CD4-positive, alpha-beta T cell treated with Interleukin-6 at 100 ng/mL for 8 hours (primary cell): ENCODE results near the gene RSPO3.
A peak's percentile ranks its signal among the peaks of the same experiment; 100 is the strongest.

ENCODE experiments used
- DNase-seq: peaks from one replicate; pipeline ENCODE4 v3.0.0-alpha.2; 2020; ENCODE audit warnings: mixed read lengths, low spot score

RSPO3 gene

GRCh38 chr6:127162836-127163235 is 44.4 kb downstream of the RSPO3 start:
- no peak for DNase-seq

- DNase-seq = no peak
Measured at GRCh38 chr6:127164036-127164435, 45.6 kb downstream of the RSPO3 start.

- no peak for DNase-seq
Measured at GRCh38 chr6:127164565-127164964, 46.1 kb downstream of the RSPO3 start.

- DNase-seq = no peak
Measured at GRCh38 chr6:127173156-127173940, 54.9 kb downstream of the RSPO3 start.

- DNase-seq = no peak
Measured at GRCh38 chr6:127176146-127176545, 57.7 kb downstream of the RSPO3 start.

DNA sequence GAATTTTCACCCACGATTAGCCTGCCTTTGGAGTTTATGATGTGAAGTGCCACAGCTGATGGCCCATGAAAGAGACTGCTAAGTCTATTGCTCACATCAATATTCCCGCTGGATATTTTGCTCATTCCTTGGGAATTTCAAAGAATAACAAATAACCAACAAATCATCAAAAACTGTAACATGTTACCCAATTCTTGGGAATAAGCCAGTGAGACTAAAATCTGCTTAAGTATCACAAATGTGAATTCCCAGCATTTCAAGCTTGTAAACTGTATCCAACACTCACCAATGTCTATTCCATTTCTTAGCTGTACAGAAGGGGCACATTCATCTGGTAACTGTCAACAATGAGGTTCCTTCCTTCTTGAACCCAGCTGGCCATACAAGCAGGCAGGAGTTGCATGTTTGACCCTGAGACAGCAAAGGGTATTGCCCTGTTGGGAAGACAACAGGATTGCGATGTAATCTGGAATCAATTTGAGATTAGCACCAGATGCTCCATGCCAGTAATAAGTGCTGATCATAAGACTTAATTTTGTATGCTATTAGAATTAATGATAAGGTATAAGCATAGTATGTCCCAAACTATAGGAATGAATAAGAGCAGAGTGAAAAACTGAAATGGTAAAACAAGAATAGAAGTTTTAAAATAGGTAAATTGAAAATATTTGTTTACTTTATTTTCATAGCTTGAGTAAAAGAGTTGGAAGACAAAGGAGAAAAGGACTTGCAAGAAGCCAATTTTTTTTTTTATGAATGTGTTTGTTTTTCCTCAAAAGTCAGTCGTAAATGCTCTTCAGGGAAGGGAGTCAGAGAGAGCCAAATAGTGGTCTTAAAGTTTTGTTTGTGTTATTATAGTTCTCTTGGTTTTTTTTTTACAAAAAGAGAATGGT is 58.8 kb downstream of the RSPO3 start:
- no peak for DNase-seq

- no peak for DNase-seq
Measured at GRCh38 chr6:127177923-127178231, 59.4 kb downstream of the RSPO3 start.

DNA sequence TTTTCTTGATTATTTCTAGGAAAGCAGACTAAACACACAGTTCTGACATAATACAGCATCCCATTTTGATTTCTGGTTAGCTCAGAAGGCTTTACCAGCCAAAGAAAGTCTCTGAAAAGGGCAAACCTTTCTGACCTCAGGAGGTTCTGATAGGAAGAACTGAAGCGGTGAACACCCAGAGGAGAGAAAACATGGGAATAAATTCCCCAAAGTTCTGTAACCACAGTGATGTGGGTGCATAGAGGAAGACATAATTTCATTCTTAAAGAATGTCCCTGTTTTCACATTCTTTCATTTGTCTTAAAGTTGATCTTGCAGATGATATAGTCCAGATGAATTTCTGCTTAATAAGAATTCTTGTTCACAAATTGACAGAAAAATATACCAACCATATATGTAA is 60.3 kb downstream of the RSPO3 start:
- DNase-seq = no peak

DNA sequence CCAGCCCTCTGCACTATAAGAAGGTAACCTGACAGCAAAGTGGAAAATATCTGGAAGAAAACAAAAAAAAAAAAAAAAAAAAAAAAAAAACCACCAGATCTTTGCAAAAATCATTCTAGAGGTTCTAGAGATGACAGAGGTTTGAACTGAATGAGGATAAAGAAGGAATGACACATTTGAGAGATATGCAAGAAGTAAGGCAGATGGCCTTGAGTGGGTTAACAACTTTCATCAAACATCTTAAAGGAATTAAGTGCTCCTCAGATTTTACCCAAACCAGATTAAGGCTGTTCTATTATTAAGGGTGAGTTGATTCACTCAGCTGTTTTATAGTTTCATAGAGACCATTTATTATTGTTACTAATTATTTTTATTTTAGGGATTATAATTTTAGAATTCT is 62.0 kb downstream of the RSPO3 start:
- DNase-seq = no peak

- no peak for DNase-seq
Measured at GRCh38 chr6:127182501-127182900, 64.0 kb downstream of the RSPO3 start.

DNA sequence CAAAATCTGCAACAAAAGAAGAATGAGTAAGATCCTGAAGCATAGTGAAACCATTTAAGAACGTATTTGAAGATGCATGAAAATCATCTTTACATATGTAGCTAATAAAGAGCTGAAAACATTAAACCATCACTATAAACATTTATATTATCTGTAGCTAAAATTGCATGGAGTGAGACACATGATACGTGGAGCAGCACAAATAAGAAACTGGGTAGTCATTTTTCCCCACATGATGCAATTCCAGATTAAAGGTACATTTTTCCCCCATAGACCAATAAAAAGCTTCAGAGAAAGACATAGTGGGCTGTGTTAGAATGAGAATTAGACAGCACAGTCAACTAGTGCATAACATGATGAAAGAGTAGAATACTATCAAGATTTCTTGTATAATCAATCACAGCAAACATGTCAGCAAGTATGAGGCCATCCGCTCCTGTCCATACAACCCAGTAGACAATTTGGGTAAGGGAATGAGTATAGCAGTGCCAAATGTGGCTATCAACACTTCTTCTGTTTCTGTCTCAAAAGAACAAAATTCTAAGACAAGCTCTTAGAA is 67.0 kb downstream of the RSPO3 start:
- DNase-seq = no peak

GRCh38 chr6:127186889-127187288 is 68.4 kb downstream of the RSPO3 start:
- DNase-seq = peak; percentile 7

DNA sequence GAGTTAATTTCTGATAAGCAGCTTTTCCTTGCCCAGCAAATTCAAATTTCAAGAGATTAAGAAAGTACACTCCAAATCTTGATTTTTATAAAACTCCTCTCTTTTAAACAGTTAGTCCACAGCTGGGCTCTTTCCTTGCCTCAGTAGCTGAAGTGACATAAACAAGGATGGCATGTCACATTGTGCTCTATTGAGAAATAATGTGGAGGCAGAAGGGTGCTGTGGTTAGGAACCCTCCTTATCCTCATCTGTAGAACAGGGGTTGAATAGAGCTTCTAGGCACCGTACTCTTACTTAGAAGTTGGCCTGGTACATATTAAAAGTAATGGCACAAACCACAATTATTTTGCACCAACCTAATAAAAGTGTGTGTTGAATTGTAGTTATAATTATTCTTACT is 70.3 kb downstream of the RSPO3 start:
- DNase-seq = no peak

DNA sequence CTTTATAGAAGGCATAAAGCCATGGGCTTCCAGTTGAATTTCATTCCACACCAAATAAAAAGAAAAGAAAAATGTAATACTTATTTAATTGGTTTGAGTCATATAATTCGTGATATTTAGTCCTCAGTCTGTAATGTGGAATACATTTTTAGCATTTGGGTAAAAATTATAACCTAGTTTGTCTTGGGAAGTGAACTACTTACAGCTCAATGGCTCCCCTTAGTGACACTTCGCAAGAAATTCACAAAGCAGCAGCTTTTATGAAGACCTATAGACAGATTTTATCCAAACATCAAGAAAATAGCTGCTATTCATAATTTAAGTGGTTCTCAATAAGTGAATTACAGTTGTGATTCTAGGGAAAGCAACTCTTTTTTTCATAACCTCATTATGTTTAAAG is 72.1 kb downstream of the RSPO3 start:
- DNase-seq = no peak

DNA sequence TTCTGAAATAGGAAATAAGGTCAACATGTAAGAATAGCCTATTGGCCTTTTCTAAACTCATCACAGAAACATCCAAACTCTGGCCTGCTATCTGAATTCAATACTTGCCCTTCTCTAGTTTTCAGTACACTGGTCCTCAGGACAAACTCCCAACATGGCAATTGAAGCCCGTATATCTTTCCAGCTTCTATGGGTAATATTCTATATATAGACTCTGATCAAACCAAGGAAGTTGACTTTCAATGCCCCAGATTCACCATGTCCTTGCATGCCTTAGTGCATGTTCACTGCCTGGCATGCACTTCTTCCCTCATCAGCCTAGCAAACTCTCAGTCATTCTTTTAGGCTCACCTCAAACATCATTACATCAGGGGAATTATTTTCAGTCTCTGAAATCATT is 73.2 kb downstream of the RSPO3 start:
- DNase-seq = no peak

GRCh38 chr6:127192911-127193541 is 74.6 kb downstream of the RSPO3 start:
- no peak for DNase-seq

DNA sequence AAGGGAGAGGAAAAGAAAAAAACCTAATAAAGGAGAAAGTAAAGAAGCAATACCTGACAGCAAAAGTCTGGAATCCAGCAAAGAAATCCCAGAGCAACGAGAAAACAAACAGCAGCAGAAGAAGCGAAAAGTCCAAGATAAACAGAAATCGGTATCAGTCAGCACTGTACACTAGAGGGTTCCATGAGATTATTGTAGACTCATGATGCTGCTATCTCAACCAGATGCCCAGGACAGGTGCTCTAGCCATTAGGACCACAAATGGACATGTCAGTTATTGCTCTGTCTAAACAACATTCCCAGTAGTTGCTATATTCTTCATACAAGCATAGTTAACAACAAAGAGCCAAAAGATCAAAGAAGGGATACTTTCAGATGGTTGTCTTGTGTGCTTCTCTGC is 77.4 kb downstream of the RSPO3 start:
- DNase-seq = no peak

DNA sequence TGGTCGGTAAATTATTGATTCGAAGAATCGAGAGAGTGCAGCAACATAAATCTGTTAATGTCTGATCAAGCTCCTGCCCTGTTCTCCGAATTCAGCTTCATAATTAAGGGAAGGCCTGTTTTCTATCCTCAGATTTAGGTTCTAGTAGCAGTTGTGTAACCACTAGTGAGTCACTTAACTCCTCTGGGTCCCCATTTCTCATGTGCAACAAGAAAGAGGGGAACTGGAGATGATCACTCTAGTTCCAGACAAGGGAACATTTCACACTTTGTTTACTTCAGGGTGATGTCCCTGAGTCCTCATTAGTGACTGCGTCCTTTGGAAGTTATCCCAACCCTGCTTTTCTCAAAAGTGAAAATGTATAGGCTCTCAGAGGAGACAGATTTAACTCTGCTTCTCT is 80.1 kb downstream of the RSPO3 start:
- DNase-seq = no peak

- DNase-seq = no peak
Measured at GRCh38 chr6:127199470-127199869, 81.0 kb downstream of the RSPO3 start.

DNA sequence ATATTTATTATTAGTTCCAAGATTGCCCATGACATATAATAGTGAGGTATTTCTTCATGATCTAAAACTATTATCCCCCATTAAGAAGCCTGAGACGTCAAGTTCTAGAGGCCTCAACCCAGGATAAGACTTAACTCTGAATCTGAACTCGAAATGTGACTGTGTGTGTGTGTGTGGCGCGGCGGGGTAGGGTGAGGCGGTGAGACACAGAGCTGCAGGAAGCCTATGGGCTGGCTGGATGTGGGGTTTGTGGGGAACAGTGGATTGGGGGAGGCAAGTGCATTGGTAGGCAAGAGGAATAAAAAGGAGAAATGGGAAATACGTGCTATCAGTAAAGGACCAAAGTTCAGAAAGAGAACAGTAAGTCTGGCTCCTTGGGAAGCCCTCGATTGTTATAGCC is 81.6 kb downstream of the RSPO3 start:
- DNase-seq = no peak

DNA sequence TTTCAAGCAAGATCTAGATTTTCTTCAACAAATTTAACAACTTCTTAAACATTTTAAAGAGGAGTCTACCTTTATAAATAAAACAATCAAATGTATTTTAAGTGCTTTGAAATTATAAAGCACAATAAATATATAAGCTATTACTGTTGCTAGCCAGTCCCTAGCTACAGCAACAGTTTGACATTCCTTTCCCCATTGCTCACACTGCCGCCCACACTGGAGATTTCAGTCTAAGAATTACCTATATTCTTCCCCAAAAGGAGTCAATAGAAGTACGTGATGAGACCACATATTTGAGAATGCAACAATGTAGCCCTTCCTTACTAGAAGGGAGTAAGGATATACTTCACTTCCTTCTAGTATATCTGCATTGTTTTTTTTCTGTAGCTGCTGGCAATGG is 82.8 kb downstream of the RSPO3 start:
- DNase-seq = no peak

DNA sequence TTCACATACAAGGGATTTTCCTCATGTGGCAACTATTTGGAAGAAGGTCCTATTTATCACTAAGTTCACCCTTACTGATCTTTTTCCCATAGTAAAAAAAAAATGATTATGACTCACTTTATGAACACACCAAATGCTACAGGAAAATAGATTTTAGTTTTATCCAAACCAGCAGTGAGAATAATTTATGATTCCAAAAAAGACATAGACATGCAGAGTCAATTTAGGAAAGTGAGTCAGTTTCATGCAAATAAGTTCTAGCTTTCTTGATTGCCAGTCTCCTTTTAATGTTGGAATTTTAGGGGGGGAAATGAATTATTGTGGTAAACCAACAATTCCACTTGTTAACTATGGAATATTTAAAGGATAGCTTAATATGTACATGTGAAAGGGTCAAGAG is 84.2 kb downstream of the RSPO3 start:
- DNase-seq = no peak

DNA sequence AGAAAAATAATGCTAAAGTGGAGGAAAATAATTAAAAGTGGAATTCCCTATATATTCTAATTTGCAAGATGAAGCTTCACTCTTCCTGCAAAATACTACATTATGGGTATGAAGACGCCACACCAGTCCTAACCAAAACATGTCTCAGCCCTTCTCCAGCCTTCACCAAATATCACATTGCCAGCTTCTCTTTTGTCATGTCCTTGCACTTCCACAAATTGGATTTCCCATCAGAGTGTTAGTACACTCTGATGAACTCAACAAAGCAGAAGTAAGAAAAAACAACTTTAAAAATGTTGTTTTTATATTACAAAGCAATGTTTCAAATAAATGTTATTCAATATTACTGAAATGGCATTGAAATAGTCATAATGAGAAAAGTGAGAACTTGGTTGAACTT is 85.8 kb downstream of the RSPO3 start:
- no peak for DNase-seq
